H1 (cell line): ENCODE measurements around the gene PEX14. TPM values are rescaled to one million over a fixed set of nuclear protein-coding genes. Genes with fewer than 3 reads are reported as not detected.

Experiments
- CTCF ChIA-PET: fragments of 300-600 bp; sonication (Branson Sonifier 250); formaldehyde crosslinking; loops from one replicate; lab custom pipeline; 2021; ENCODE audit not compliant: partially characterized antibody; lab: Charles Lee
- POLR2A ChIA-PET: fragments of 300-600 bp; sonication (Branson Sonifier 250); formaldehyde crosslinking; loops from one replicate; lab custom pipeline; 2021; ENCODE audit warnings: inconsistent platforms; ENCODE audit not compliant: partially characterized antibody; lab: Charles Lee
- DNase-seq, 2 experiments: peaks; one replicate each; pipeline versions ENCODE4 v3.0.0 to v3.0.0-alpha.2; 2010 to 2022; ENCODE audit warnings: low spot score in 2 of 2, low read depth in 1 of 2, mixed read lengths in 1 of 2
- FAIRE-seq: peaks from 2 replicates; lab custom pipeline; 2011; peaks lifted over from hg19 to GRCh38; lab: Jason Lieb, UNC
- H2AFZ ChIP-seq: 2 replicates; pipeline ENCODE4 v1.8.1; 2012; ENCODE audit warnings: low read length, inconsistent platforms
- H2AK5ac ChIP-seq: 2 replicates; pipeline ENCODE4 v1.6.1; 2013; ENCODE audit warnings: low read depth, low read length
- H2BK120ac ChIP-seq: replicated peaks from 2 replicates; pipeline ENCODE3; 2013; ENCODE audit warnings: low read depth, low read length, inconsistent platforms
- H2BK12ac ChIP-seq: 2 replicates; pipeline ENCODE4 v1.6.1; 2013; ENCODE audit warnings: low read depth, low read length
- H2BK15ac ChIP-seq: 2 replicates; pipeline ENCODE4 v1.6.1; 2013; ENCODE audit warnings: low read length
- H2BK20ac ChIP-seq: 2 replicates; pipeline ENCODE4 v1.6.1; 2013; ENCODE audit warnings: low read length
- H2BK5ac ChIP-seq: 2 replicates; pipeline ENCODE4 v1.6.1; 2013; ENCODE audit warnings: low read depth, low read length
- H3K14ac ChIP-seq: 2 replicates; pipeline ENCODE4 v1.6.1; 2013; ENCODE audit warnings: inconsistent platforms; ENCODE audit not compliant: insufficient read length
- H3K18ac ChIP-seq: 2 replicates; pipeline ENCODE4 v1.6.1; 2013; ENCODE audit warnings: low read length; ENCODE audit errors: extremely low read depth
- H3K23ac ChIP-seq: 2 replicates; pipeline ENCODE4 v1.6.1; 2013; ENCODE audit warnings: inconsistent platforms; ENCODE audit not compliant: insufficient read length
- H3K23me2 ChIP-seq: 2 replicates; pipeline ENCODE4 v1.6.1; 2013; ENCODE audit warnings: low read depth, low read length
- H3K27ac ChIP-seq: 2 replicates; pipeline ENCODE4 v1.6.1; 2011; ENCODE audit warnings: low read depth, low read length, inconsistent platforms
- H3K27me3 ChIP-seq, 4 experiments: replicated peaks in 1 of 4; 1 replicate in 1 of 4; 2 replicates in 3 of 4; pipeline versions ENCODE4 v1.6.1 to v1.8.1; 2011 to 2013; ENCODE audit warnings: low read length in 3 of 4, mild to moderate bottlenecking in 3 of 4, inconsistent platforms in 2 of 4, mixed read lengths in 2 of 4, moderate library complexity in 1 of 4; ENCODE audit not compliant: control insufficient read depth in 3 of 4, insufficient read depth in 3 of 4; ENCODE audit errors: extremely low read depth in 1 of 4
- H3K36me3 ChIP-seq, 4 experiments: 2 replicates each; pipeline versions ENCODE4 v1.6.1 to v1.8.1; 2011 to 2013; ENCODE audit warnings: mild to moderate bottlenecking in 4 of 4, low read length in 3 of 4, moderate library complexity in 2 of 4, control low read depth in 1 of 4, inconsistent platforms in 1 of 4; ENCODE audit not compliant: insufficient read depth in 4 of 4, control insufficient read depth in 2 of 4
- H3K4ac ChIP-seq: replicated peaks from 2 replicates; pipeline ENCODE3; 2013; ENCODE audit warnings: low read length, low read depth, mixed read lengths, inconsistent platforms; ENCODE audit not compliant: insufficient read length
- H3K4me1 ChIP-seq, 4 experiments: replicated peaks in 1 of 4; 1 replicate in 1 of 4; 2 replicates in 3 of 4; pipeline versions ENCODE4 v1.6.1 to v1.8.1; 2011 to 2013; ENCODE audit warnings: low read length in 3 of 4, inconsistent platforms in 2 of 4, mixed read lengths in 1 of 4; ENCODE audit not compliant: insufficient read depth in 4 of 4, control insufficient read depth in 3 of 4
- H3K4me2 ChIP-seq, 2 experiments: 2 replicates each; pipeline versions ENCODE4 v1.6.1 to v1.8.1; 2011 to 2013; ENCODE audit warnings: low read depth in 2 of 2, low read length in 2 of 2, control low read depth in 1 of 2, inconsistent platforms in 1 of 2, mild to moderate bottlenecking in 1 of 2; ENCODE audit not compliant: insufficient read depth in 1 of 2
- H3K4me3 ChIP-seq, 4 experiments: fragments of 200-600, 300-600 bp in 1 of 4; sonication (generic), shearing (Covaris generic), sonication (Bioruptor Twin) in 1 of 4; 2 replicates each; pipeline versions ENCODE4 v1.5.1 to v1.8.1; 2011 to 2016; ENCODE audit warnings: low read length in 4 of 4, low read depth in 3 of 4, control low read depth in 2 of 4, inconsistent platforms in 2 of 4, mild to moderate bottlenecking in 2 of 4, mixed read lengths in 1 of 4, moderate library complexity in 1 of 4; ENCODE audit not compliant: insufficient read depth in 2 of 4; ENCODE audit errors: extremely low read depth in 1 of 4
- H3K56ac ChIP-seq: replicated peaks from 2 replicates; pipeline ENCODE3; 2013; ENCODE audit warnings: low read depth, mild to moderate bottlenecking, mixed read lengths, low read length, inconsistent platforms; ENCODE audit not compliant: insufficient read length
- H3K79me1 ChIP-seq: 2 replicates; pipeline ENCODE4 v1.6.1; 2013; ENCODE audit warnings: low read depth, low read length, control low read depth
- H3K79me2 ChIP-seq, 2 experiments: 2 replicates each; pipeline versions ENCODE4 v1.6.1 to v1.8.1; 2012 to 2013; ENCODE audit warnings: low read length in 2 of 2, mild to moderate bottlenecking in 2 of 2, inconsistent platforms in 1 of 2; ENCODE audit not compliant: insufficient read depth in 2 of 2, control insufficient read depth in 1 of 2
- H3K9ac ChIP-seq, 4 experiments: replicated peaks in 1 of 4; 1 replicate in 1 of 4; 2 replicates in 3 of 4; pipeline versions ENCODE4 v1.6.1 to v1.8.1; 2011 to 2013; ENCODE audit warnings: low read depth in 3 of 4, low read length in 3 of 4, control low read depth in 2 of 4, mild to moderate bottlenecking in 2 of 4, moderate library complexity in 2 of 4, inconsistent platforms in 1 of 4; ENCODE audit errors: extremely low read depth in 1 of 4
- H3K9me3 ChIP-seq, 2 experiments: 2 replicates each; pipeline versions ENCODE4 v1.6.1 to v1.8.1; 2012 to 2013; ENCODE audit warnings: mild to moderate bottlenecking in 2 of 2, moderate library complexity in 2 of 2, control low read depth in 1 of 2, inconsistent platforms in 1 of 2, low read depth in 1 of 2, low read length in 1 of 2, mixed read lengths in 1 of 2; ENCODE audit not compliant: insufficient read depth in 2 of 2
- H4K20me1 ChIP-seq, 2 experiments: replicated peaks in 1 of 2; 2 replicates each; pipeline versions ENCODE3 to v1.8.1; 2011 to 2013; ENCODE audit warnings: inconsistent platforms in 2 of 2, low read length in 2 of 2, mild to moderate bottlenecking in 1 of 2; ENCODE audit not compliant: insufficient read depth in 2 of 2, control insufficient read depth in 1 of 2
- H4K5ac ChIP-seq: 2 replicates; pipeline ENCODE4 v1.6.1; 2013; ENCODE audit warnings: low read length, low read depth, mixed read lengths, inconsistent platforms; ENCODE audit not compliant: insufficient read length
- H4K8ac ChIP-seq: 2 replicates; pipeline ENCODE4 v1.8.0; 2013; ENCODE audit warnings: mild to moderate bottlenecking, moderate library complexity, low read length, inconsistent platforms; ENCODE audit not compliant: insufficient read depth; ENCODE audit errors: extremely low read depth
- H4K91ac ChIP-seq: replicated peaks from 2 replicates; pipeline ENCODE3; 2013; ENCODE audit warnings: low read length, mixed read lengths, inconsistent platforms; ENCODE audit not compliant: insufficient read length
- CEBPB ChIP-seq: IDR thresholded peaks from 2 replicates; pipeline ENCODE4 v1.6.1; 2012; ENCODE audit warnings: low read depth, low read length
- POU5F1 ChIP-seq: IDR thresholded peaks from 2 replicates; pipeline ENCODE4 v1.6.1; 2011; ENCODE audit warnings: low read depth, mild to moderate bottlenecking, low read length, moderate library complexity
- RBBP5 ChIP-seq: IDR thresholded peaks from 2 replicates; pipeline ENCODE4 v1.7.1; 2012; ENCODE audit warnings: low read depth, mild to moderate bottlenecking, inconsistent platforms, low read length, moderate library complexity, borderline replicate concordance
- SIX5 ChIP-seq: IDR thresholded peaks from 2 replicates; pipeline ENCODE4 v1.6.1; 2011; ENCODE audit warnings: mild to moderate bottlenecking, low read depth, low read length
- YY1 ChIP-seq: IDR thresholded peaks from 2 replicates; pipeline ENCODE4 v1.6.1; 2011; ENCODE audit warnings: low read depth, mild to moderate bottlenecking, low read length
- WGBS, 2 experiments: shearing (Covaris generic) in 1 of 2; methylation state at CpG; one replicate each; pipeline versions ENCODE4 v1.1.6 to v1.1.7; 2013 to 2015; ENCODE audit warnings: low lambda C conversion rate in 2 of 2, mixed read lengths in 2 of 2, inconsistent platforms in 1 of 2, low coverage in 1 of 2, missing lambda C conversion rate in 1 of 2; ENCODE audit not compliant: insufficient replicate concordance in 2 of 2, insufficient coverage in 1 of 2, insufficient read length in 1 of 2; ENCODE audit errors: extremely low coverage in 1 of 2, missing lambda C conversion rate in 1 of 2; 5-methylcytosine and 5-hydroxymethylcytosine counted together
- polyA plus RNA-seq, 7 experiments: library from polyadenylated mRNA; depleted of rRNA in 3 of 7; stranded (reverse) in 5 of 7; unstranded in 2 of 7; fragments of >200 nt in 5 of 7; fragments of 200-250 nt in 2 of 7; gene quantifications; 1 replicate in 5 of 7; 2 replicates in 1 of 7; 4 replicates in 1 of 7; pipeline versions ENCODE4 v1.2.1 to v1.2.3, GENCODE V29; 2011 to 2013; ENCODE audit warnings: missing spikeins in 2 of 7, mixed read lengths in 2 of 7
- total RNA-seq: library from RNA; stranded (reverse); fragmentation: NEBNext Ultra II Directional; extraction: Animal tissue kit (Norgen Biotek cat#: 25700); gene quantifications from 2 replicates; pipeline ENCODE4 v1.2.1, GENCODE V29; 2021

PEX14 gene
- total and polyA plus RNA-seq, 2 of the 8 experiments (the other 6 are each of a cell fraction or from before 2014, with no cell fraction given): 13.0 to 19.8 TPM

DNA sequence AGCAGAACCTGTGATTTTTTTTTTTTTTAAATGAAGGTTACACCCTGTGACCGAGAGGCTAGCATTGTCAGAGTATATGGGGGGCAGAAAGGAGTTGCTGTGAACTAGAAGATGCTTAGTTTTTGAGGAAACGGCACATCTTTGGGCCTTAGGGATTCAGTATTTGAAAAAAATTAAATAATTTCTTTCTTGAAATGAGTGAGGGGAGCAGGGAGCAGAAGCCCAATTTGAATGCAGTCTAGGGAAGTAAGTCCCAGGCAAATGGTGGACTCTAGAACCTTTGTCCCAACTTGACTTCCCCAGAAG lies 42.9 kb downstream of the PEX14 start:
- no peak overlapping the region for H3K4me3 ChIP-seq
- H3K4ac ChIP-seq: no peak overlapping the region
- H4K5ac ChIP-seq: no peak overlapping the region
- H3K14ac ChIP-seq: no peak overlapping the region
- H4K20me1 ChIP-seq: peaks cover 0 to 8% of the 10 kb centered on the region in 2 experiments
- no peak overlapping the region for H3K9ac ChIP-seq
- H3K18ac ChIP-seq: no peak overlapping the region
- no peaks in the 10 kb centered on the region for H3K9me3 ChIP-seq
- no peak overlapping the region for H4K8ac ChIP-seq
- no peak overlapping the region for H2BK120ac ChIP-seq
- no peak overlapping the region for H3K27ac ChIP-seq
- POLR2A ChIA-PET: interaction anchor here (1.3 to 2.2 kb wide), 2 partner anchors 8 to 11 kb away, joined by 3 to 8 read pairs; no protein-coding TSS in a partner anchor
- no peak overlapping the region for H2AK5ac ChIP-seq
- FAIRE-seq: no peak
- H2BK5ac ChIP-seq: no peak overlapping the region
- CTCF ChIA-PET: interaction anchor here (0.7 to 9.4 kb wide), 4 partner anchors 9 to 344 kb away, joined by 3 to 58 read pairs (median 4); no protein-coding TSS in a partner anchor
- no peaks in the 10 kb centered on the region; the same call in 1 of the 2 replicates for H3K23me2 ChIP-seq
- no peak overlapping the region for H2AFZ ChIP-seq
- no peak overlapping the region for H2BK20ac ChIP-seq
- H3K23ac ChIP-seq: no peak overlapping the region
- peaks cover 12 to 21% (median 18%) of the 10 kb centered on the region in 4 experiments for H3K4me1 ChIP-seq
- H3K56ac ChIP-seq: no peak overlapping the region
- H3K4me2 ChIP-seq: no peak overlapping the region; a peak in 1 of 4 replicates
- H3K79me1 ChIP-seq: peaks cover 15% of the 10 kb centered on the region
- no peaks in the 10 kb centered on the region for H3K27me3 ChIP-seq
- no peaks in the 10 kb centered on the region for H3K36me3 ChIP-seq
- no peak for DNase-seq
- peaks cover 0 to 44% of the 10 kb centered on the region in 2 experiments; a peak in 1 of 4 replicates for H3K79me2 ChIP-seq
- no peak overlapping the region for H2BK12ac ChIP-seq
- H4K91ac ChIP-seq: no peak overlapping the region
- WGBS, 2 experiments: 74% methylated on average over 2 of the region's 2 CpGs; no CpG with 5 or more reads in 1 of the 2 experiments
- H2BK15ac ChIP-seq: no peak overlapping the region
- no peak for TF ChIP-seq POU5F1
- no peak for TF ChIP-seq YY1
- no peak for TF ChIP-seq CEBPB
- TF ChIP-seq RBBP5: no peak
- no peak for TF ChIP-seq SIX5
